Thyroid gland (tissue), 4 donors: ENCODE measurements around the gene CYP26C1. TPM values are rescaled to one million over a fixed set of nuclear protein-coding genes. Genes with fewer than 3 reads are reported as not detected.

Experiments
- DNase-seq, 2 donors: peaks; one replicate each; pipeline ENCODE4 v3.0.0-alpha.2; 2019
- H3K27ac ChIP-seq, 3 donors: fragments of 200-600 bp; sonication (generic); 1 replicate in 2 of 3; 2 replicates in 1 of 3; pipeline ENCODE4 v1.5.1; 2016 to 2019; ENCODE audit warnings: mild to moderate bottlenecking in 1 of 3, moderate library complexity in 1 of 3
- H3K27me3 ChIP-seq: fragments of 200-600 bp; sonication (generic); one replicate; pipeline ENCODE4 v1.5.1; 2019
- H3K36me3 ChIP-seq, 2 donors: fragments of 200-600 bp; sonication (generic); one replicate each; pipeline ENCODE4 v1.5.1; 2016 to 2019
- H3K4me1 ChIP-seq, 2 donors: fragments of 200-600 bp; sonication (generic); one replicate each; pipeline ENCODE4 v1.5.1; 2017 to 2019
- H3K4me3 ChIP-seq, 3 donors: fragments of 200-600 bp; sonication (generic); replicated peaks in 1 of 3; 1 replicate in 2 of 3; 2 replicates in 1 of 3; pipeline ENCODE4 v1.5.1; 2016; ENCODE audit warnings: mild to moderate bottlenecking in 1 of 3
- H3K9me3 ChIP-seq: fragments of 200-600 bp; sonication (generic); one replicate; pipeline ENCODE4 v1.5.1; 2017
- CTCF ChIP-seq, 6 experiments: fragments of 200-600 bp in 3 of 6; fragments of 450-650 bp in 3 of 6; sonication (generic) in 3 of 6; IDR thresholded peaks; one replicate each; pipeline ENCODE4 v1.5.1; 2016 to 2019; ENCODE audit warnings: antibody characterized with exemption in 6 of 6, mild to moderate bottlenecking in 2 of 6, inconsistent platforms in 1 of 6, moderate library complexity in 1 of 6
- POLR2A ChIP-seq, 2 donors: fragments of 450-650 bp; IDR thresholded peaks; one replicate each; pipeline ENCODE4 v1.6.1; 2017; ENCODE audit warnings: antibody characterized with exemption in 2 of 2, mild to moderate bottlenecking in 2 of 2, moderate library complexity in 1 of 2
- WGBS, 2 donors: methylation state at CpG; one replicate each; pipeline ENCODE4 v1.1.5; 2017; 5-methylcytosine and 5-hydroxymethylcytosine counted together
- intact Hi-C: fragments of 100-400 bp; cut with DNase I; formaldehyde crosslinking; loops from one replicate; pipeline ENCODE4 v1.15.1; 2023
- total RNA-seq, 4 donors: library from RNA; depleted of rRNA; stranded (reverse); fragments of >200 nt; gene quantifications; one replicate each; pipeline ENCODE4 v1.2.3, GENCODE V29; 2016

Gene CYP26C1
- total RNA-seq, 4 donors from 2014 or later, result 0.13 to 0.22 (median 0.20) TPM; not detected in 1

GRCh38 chr10:93061594-93062513, 1.3 kb downstream of the CYP26C1 start:
- intact Hi-C loops, result no loop called here
- peaks cover 3% of the 10 kb centered on the region for H3K27me3 ChIP-seq
- no peak for DNase-seq
- no peak overlapping the region for H3K27ac ChIP-seq
- 17 to 28% methylated on average over 37 to 52 of the region's 57 CpGs for WGBS, 2 donors
- TF ChIP-seq POLR2A (IDR thresholded peaks at IDR 0.05) (no peak), CTCF (IDR thresholded peaks at IDR 0.05) (peak in 1 of 6 experiments; percentile 4)
- H3K36me3 ChIP-seq, result peaks cover 0 to 7% of the 10 kb centered on the region in 2 donors
- H3K4me1 ChIP-seq, result peaks cover 7 to 20% of the 10 kb centered on the region in 2 donors
- H3K9me3 ChIP-seq, result no peaks in the 10 kb centered on the region
- peak overlapping the region in 1 of 3 donors; percentile 21 for H3K4me3 ChIP-seq

GRCh38 chr10:93062514-93063143, 2.0 kb downstream of the CYP26C1 start:
- TF ChIP-seq POLR2A (IDR thresholded peaks at IDR 0.05), result no peak
- peak in 4 of 6 experiments; percentile 13 to 57 (median 40) for TF ChIP-seq CTCF (IDR thresholded peaks at IDR 0.05)
- WGBS, 2 donors, result 1 to 8% methylated on average over 7 to 35 of the region's 68 CpGs
- H3K9me3 ChIP-seq, result no peaks in the 10 kb centered on the region
- DNase-seq, result peak; percentile 35 to 44
- no peak overlapping the region for H3K27ac ChIP-seq
- H3K4me1 ChIP-seq, result peaks cover 7 to 20% of the 10 kb centered on the region in 2 donors
- peaks cover 0 to 7% of the 10 kb centered on the region in 2 donors for H3K36me3 ChIP-seq
- intact Hi-C loops, result no loop called here
- H3K27me3 ChIP-seq, result peaks cover 3% of the 10 kb centered on the region
- H3K4me3 ChIP-seq, result peak overlapping the region in 1 of 3 donors; percentile 21

- Histone ChIP-seq H3K27me3 (peaks cover 3% of the 10 kb centered on the region), H3K9me3 (no peaks in the 10 kb centered on the region), H3K4me1 (peaks cover 7 to 20% of the 10 kb centered on the region in 2 donors), H3K36me3 (peaks cover 0 to 7% of the 10 kb centered on the region in 2 donors), H3K4me3 (peak overlapping the region in 1 of 3 donors; percentile 21), H3K27ac (no peak overlapping the region)
- no peak for DNase-seq
- TF ChIP-seq CTCF (IDR thresholded peaks at IDR 0.05) (no peak), POLR2A (IDR thresholded peaks at IDR 0.05) (no peak)
- intact Hi-C loops, result no loop called here
- WGBS, 2 donors, result 52 to 67% methylated on average over 12 to 13 of the region's 43 CpGs
Observed at GRCh38 chr10:93063144-93063976, 2.8 kb downstream of the CYP26C1 start.

GRCh38 chr10:93063977-93064660, 3.5 kb downstream of the CYP26C1 start:
- Histone ChIP-seq H3K9me3 (no peaks in the 10 kb centered on the region), H3K4me3 (no peak overlapping the region), H3K27me3 (peaks cover 3% of the 10 kb centered on the region), H3K36me3 (peaks cover 0 to 4% of the 10 kb centered on the region in 2 donors), H3K27ac (no peak overlapping the region), H3K4me1 (peaks cover 7 to 20% of the 10 kb centered on the region in 2 donors)
- DNase-seq, result no peak
- intact Hi-C loops, result no loop called here
- TF ChIP-seq POLR2A (IDR thresholded peaks at IDR 0.05), result no peak
- no peak for TF ChIP-seq CTCF (IDR thresholded peaks at IDR 0.05)
- WGBS, 2 donors, result 81% methylated on average over 7 to 9 of the region's 9 CpGs
